Subcutaneous abdominal adipose tissue (tissue), 5 donors: Measurements from ENCODE around the gene RAMP3.

ENCODE experiments used
- H3K27ac ChIP-seq: one replicate; pipeline ENCODE4 v1.7.0; 2013; ENCODE audit warnings: low read depth, mild to moderate bottlenecking, inconsistent platforms, low read length, moderate library complexity
- H3K27me3 ChIP-seq, 5 donors: one replicate each; pipeline ENCODE4 v1.7.0; 2013; ENCODE audit warnings: low read length in 5 of 5, inconsistent platforms in 1 of 5; ENCODE audit not compliant: control insufficient read depth in 5 of 5, insufficient read depth in 4 of 5
- H3K36me3 ChIP-seq, 5 donors: one replicate each; pipeline ENCODE4 v1.7.0; 2013; ENCODE audit warnings: low read length in 5 of 5; ENCODE audit not compliant: control insufficient read depth in 5 of 5, insufficient read depth in 5 of 5
- H3K4me1 ChIP-seq, 5 donors: one replicate each; pipeline ENCODE4 v1.7.0; 2013; ENCODE audit warnings: low read length in 5 of 5, mild to moderate bottlenecking in 3 of 5, moderate library complexity in 1 of 5; ENCODE audit not compliant: control insufficient read depth in 5 of 5, insufficient read depth in 5 of 5
- H3K4me3 ChIP-seq, 5 donors: one replicate each; pipeline ENCODE4 v1.7.0; 2013; ENCODE audit warnings: low read length in 5 of 5, low read depth in 1 of 5
- H3K9ac ChIP-seq, 5 donors: one replicate each; pipeline ENCODE4 v1.7.0; 2013; ENCODE audit warnings: low read length in 5 of 5, mild to moderate bottlenecking in 4 of 5, moderate library complexity in 3 of 5
- H3K9me3 ChIP-seq, 5 donors: one replicate each; pipeline ENCODE4 v1.7.0; 2013; ENCODE audit warnings: low read length in 5 of 5; ENCODE audit not compliant: control insufficient read depth in 5 of 5
- donor health status: healthy.
- donor health status: healthy.
- donor health status: healthy.
- donor health status: healthy.
- donor health status: healthy.

RAMP3 gene

GRCh38 chr7:45155357-45155900 lies 2.2 kb upstream of the RAMP3 start:
- H3K9ac ChIP-seq: no peak overlapping the region
- peaks cover 6 to 27% (median 6%) of the 10 kb centered on the region in 5 donors for H3K27me3 ChIP-seq
- no peak overlapping the region for H3K27ac ChIP-seq
- no peaks in the 10 kb centered on the region for H3K36me3 ChIP-seq
- H3K4me3 ChIP-seq: no peak overlapping the region
- H3K9me3 ChIP-seq: no peaks in the 10 kb centered on the region
- peaks cover 0 to 25% (median 4%) of the 10 kb centered on the region in 5 donors for H3K4me1 ChIP-seq

GRCh38 chr7:45155941-45156340 lies 1.6 kb upstream of the RAMP3 start:
- Histone ChIP-seq H3K27ac (no peak overlapping the region), H3K9me3 (no peaks in the 10 kb centered on the region), H3K9ac (no peak overlapping the region), H3K27me3 (peaks cover 6 to 22% (median 6%) of the 10 kb centered on the region in 5 donors), H3K4me3 (no peak overlapping the region), H3K4me1 (peaks cover 0 to 30% (median 4%) of the 10 kb centered on the region in 5 donors), H3K36me3 (no peaks in the 10 kb centered on the region)

GRCh38 chr7:45156516-45157272 lies 897 bp upstream of the RAMP3 start:
- H3K27me3 ChIP-seq: peaks cover 6 to 21% (median 6%) of the 10 kb centered on the region in 5 donors
- H3K4me1 ChIP-seq: peaks cover 0 to 37% (median 4%) of the 10 kb centered on the region in 5 donors
- peak overlapping the region in 3 of 5 donors; percentile 32 to 57 (median 48) for H3K4me3 ChIP-seq
- no peaks in the 10 kb centered on the region for H3K36me3 ChIP-seq
- H3K9ac ChIP-seq: no peak overlapping the region
- H3K9me3 ChIP-seq: no peaks in the 10 kb centered on the region
- no peak overlapping the region for H3K27ac ChIP-seq

- no peak overlapping the region for H3K9ac ChIP-seq
- no peaks in the 10 kb centered on the region for H3K9me3 ChIP-seq
- H3K27ac ChIP-seq: no peak overlapping the region
- peak overlapping the region in 3 of 5 donors; percentile 32 to 57 (median 48) for H3K4me3 ChIP-seq
- no peaks in the 10 kb centered on the region for H3K36me3 ChIP-seq
- peaks cover 0 to 39% (median 4%) of the 10 kb centered on the region in 5 donors for H3K4me1 ChIP-seq
- peaks cover 6 to 21% (median 6%) of the 10 kb centered on the region in 5 donors for H3K27me3 ChIP-seq
Observed at GRCh38 chr7:45157286-45157652, 322 bp upstream of the RAMP3 start.

GRCh38 chr7:45158471-45158870 lies 880 bp downstream of the RAMP3 start:
- peak overlapping the region; percentile 10 for H3K27ac ChIP-seq
- peaks cover 0 to 43% (median 4%) of the 10 kb centered on the region in 5 donors for H3K4me1 ChIP-seq
- H3K9me3 ChIP-seq: peaks cover 0 to 3% (median 0%) of the 10 kb centered on the region in 5 donors
- peaks cover 0 to 4% (median 0%) of the 10 kb centered on the region in 5 donors for H3K36me3 ChIP-seq
- peak overlapping the region in 4 of 5 donors; percentile 48 to 69 (median 58) for H3K4me3 ChIP-seq
- peaks cover 6 to 21% (median 6%) of the 10 kb centered on the region in 5 donors for H3K27me3 ChIP-seq
- peak overlapping the region in 3 of 5 donors; percentile 35 to 63 (median 63) for H3K9ac ChIP-seq

GRCh38 chr7:45159296-45159695 lies 1.7 kb downstream of the RAMP3 start:
- H3K9me3 ChIP-seq: peaks cover 4 to 11% (median 6%) of the 10 kb centered on the region in 5 donors
- H3K27me3 ChIP-seq: peaks cover 6 to 21% (median 6%) of the 10 kb centered on the region in 5 donors
- peak overlapping the region in 3 of 5 donors; percentile 57 to 69 (median 59) for H3K4me3 ChIP-seq
- H3K27ac ChIP-seq: no peak overlapping the region
- peaks cover 0 to 43% (median 4%) of the 10 kb centered on the region in 5 donors for H3K4me1 ChIP-seq
- peaks cover 0 to 4% (median 0%) of the 10 kb centered on the region in 5 donors for H3K36me3 ChIP-seq
- peak overlapping the region in 1 of 5 donors; percentile 63 for H3K9ac ChIP-seq

GRCh38 chr7:45160417-45160881 lies 2.9 kb downstream of the RAMP3 start:
- H3K9me3 ChIP-seq: peaks cover 4 to 14% (median 6%) of the 10 kb centered on the region in 5 donors
- peak overlapping the region in 2 of 5 donors; percentile 19 to 34 for H3K4me3 ChIP-seq
- peaks cover 0 to 4% (median 0%) of the 10 kb centered on the region in 5 donors for H3K36me3 ChIP-seq
- peak overlapping the region in 1 of 5 donors; percentile 30 for H3K9ac ChIP-seq
- H3K27ac ChIP-seq: no peak overlapping the region
- H3K4me1 ChIP-seq: peaks cover 0 to 38% (median 4%) of the 10 kb centered on the region in 5 donors
- H3K27me3 ChIP-seq: peaks cover 6 to 21% (median 6%) of the 10 kb centered on the region in 5 donors

GRCh38 chr7:45161138-45161537 lies 3.5 kb downstream of the RAMP3 start:
- Histone ChIP-seq H3K4me3 (peak overlapping the region in 2 of 5 donors; percentile 19 to 34), H3K27ac (no peak overlapping the region)

GRCh38 chr7:45161842-45162241 lies 4.3 kb downstream of the RAMP3 start:
- Histone ChIP-seq H3K9me3 (peaks cover 4 to 14% (median 6%) of the 10 kb centered on the region in 5 donors), H3K4me1 (peaks cover 0 to 34% (median 4%) of the 10 kb centered on the region in 5 donors), H3K27me3 (peaks cover 0 to 15% (median 5%) of the 10 kb centered on the region in 5 donors), H3K9ac (no peak overlapping the region), H3K36me3 (peaks cover 0 to 4% (median 0%) of the 10 kb centered on the region in 5 donors), H3K27ac (no peak overlapping the region), H3K4me3 (no peak overlapping the region)

More at GRCh38 chr7:45161138-45161537, 3.5 kb downstream of the RAMP3 start:
- Histone ChIP-seq H3K4me1 (peaks cover 0 to 38% (median 4%) of the 10 kb centered on the region in 5 donors), H3K9me3 (peaks cover 4 to 14% (median 6%) of the 10 kb centered on the region in 5 donors), H3K36me3 (peaks cover 0 to 4% (median 0%) of the 10 kb centered on the region in 5 donors), H3K9ac (no peak overlapping the region), H3K27me3 (peaks cover 4 to 21% (median 6%) of the 10 kb centered on the region in 5 donors)
